Endodermal cell (in vitro differentiated cells): ENCODE results near the gene IKZF4. TPM values are rescaled to one million over a fixed set of nuclear protein-coding genes. Genes with fewer than 3 reads are reported as not detected.

Experiments used
- DNase-seq: peaks from one replicate; pipeline ENCODE4 v3.0.0-alpha.2; 2017
- H3K27ac ChIP-seq: 2 replicates; pipeline ENCODE4 v1.5.1; 2013; ENCODE audit warnings: mild to moderate bottlenecking, low read depth, low read length, moderate library complexity
- H3K27me3 ChIP-seq: 2 replicates; pipeline ENCODE4 v1.6.1; 2013; ENCODE audit warnings: mild to moderate bottlenecking, low read length, moderate library complexity; ENCODE audit not compliant: insufficient read depth, control insufficient read depth, poor library complexity, severe bottlenecking
- H3K36me3 ChIP-seq: 2 replicates; pipeline ENCODE4 v1.7.0; 2013; ENCODE audit warnings: mild to moderate bottlenecking, low read length, moderate library complexity; ENCODE audit not compliant: control insufficient read depth, insufficient read depth
- H3K4me1 ChIP-seq: one replicate; pipeline ENCODE4 v1.7.0; 2013; ENCODE audit warnings: low read length; ENCODE audit not compliant: control insufficient read depth, insufficient read depth
- H3K4me3 ChIP-seq: 2 replicates; pipeline ENCODE4 v1.5.1; 2013; ENCODE audit warnings: mild to moderate bottlenecking, low read length, moderate library complexity
- H3K9ac ChIP-seq: 2 replicates; pipeline ENCODE4 v1.6.1; 2013; ENCODE audit warnings: mild to moderate bottlenecking, low read length, moderate library complexity; ENCODE audit not compliant: poor library complexity, severe bottlenecking; ENCODE audit errors: extremely low read depth
- H3K9me3 ChIP-seq: 2 replicates; pipeline ENCODE4 v1.6.1; 2013; ENCODE audit warnings: mild to moderate bottlenecking, low read length, moderate library complexity; ENCODE audit not compliant: control insufficient read depth
- H3K27ac Mint-ChIP-seq: 2 replicates; pipeline ENCODE4 v1.8.0; 2020; ENCODE audit warnings: mixed read lengths
- H3K27me3 Mint-ChIP-seq: 2 replicates; pipeline ENCODE4 v1.8.0; 2021; ENCODE audit warnings: mild to moderate bottlenecking, mixed read lengths; ENCODE audit not compliant: insufficient read depth
- H3K36me3 Mint-ChIP-seq: 2 replicates; pipeline ENCODE4 v1.8.0; 2020; ENCODE audit warnings: low read depth, mixed read lengths
- H3K4me1 Mint-ChIP-seq: 2 replicates; pipeline ENCODE4 v1.8.0; 2020; ENCODE audit warnings: mixed read lengths
- H3K4me3 Mint-ChIP-seq: 2 replicates; pipeline ENCODE4 v1.8.0; 2020; ENCODE audit warnings: mild to moderate bottlenecking, moderate library complexity, mixed read lengths
- H3K9me3 Mint-ChIP-seq: 2 replicates; pipeline ENCODE4 v1.8.0; 2020; ENCODE audit warnings: mild to moderate bottlenecking, mixed read lengths
- CTCF ChIP-seq: fragments of 200-600 bp; sonication (generic); conservative IDR thresholded peaks from 2 replicates; pipeline ENCODE4 v1.5.0; 2021; ENCODE audit warnings: antibody characterized with exemption, mild to moderate bottlenecking
- WGBS, 2 experiments: methylation state at CpG; one replicate each; pipeline versions ENCODE4 v1.1.5 to v1.1.7; 2013; ENCODE audit warnings: missing lambda C conversion rate in 2 of 2, mixed read lengths in 1 of 2; ENCODE audit not compliant: insufficient coverage in 1 of 2, insufficient read length in 1 of 2; 5-methylcytosine and 5-hydroxymethylcytosine counted together
- total RNA-seq, 2 donors: library from RNA; stranded (reverse); fragmentation: NEBNext Ultra II Directional in 1 of 2; extraction: Animal tissue kit (Norgen Biotek cat#: 25700) in 1 of 2; gene quantifications; 2 replicates in 1 of 2; 3 replicates in 1 of 2; pipeline ENCODE4 v1.2.1, GENCODE V29; 2021

Gene IKZF4
- total RNA-seq, 2 donors from 2014 or later = 9.8 to 10.2 TPM

- Mint-ChIP-seq H3K9me3 (no peaks in the 10 kb centered on the region), H3K4me1 (peaks cover 16% of the 10 kb centered on the region), H3K27me3 (no peaks in the 10 kb centered on the region), H3K36me3 (peaks cover 32% of the 10 kb centered on the region), H3K4me3 (no peak overlapping the region), H3K27ac (no peak overlapping the region)
- no peak overlapping the region for H3K9ac ChIP-seq
- 100% methylated on average over 1 of the region's 3 CpGs; no CpG with 5 or more reads in 1 of the 2 experiments for WGBS, 2 experiments
- DNase-seq = no peak
- H3K4me3 ChIP-seq = no peak overlapping the region
- peak overlapping the region; percentile 70 for H3K27ac ChIP-seq
- TF ChIP-seq CTCF = no peak
- H3K4me1 ChIP-seq = no peaks in the 10 kb centered on the region
- no peaks in the 10 kb centered on the region for H3K27me3 ChIP-seq
- no peaks in the 10 kb centered on the region for H3K9me3 ChIP-seq
- peaks cover 18% of the 10 kb centered on the region for H3K36me3 ChIP-seq
These were observed 62.1 kb downstream of the IKZF4 start for GRCh38 chr12:56082967-56083366.

- Mint-ChIP-seq H3K4me3 (no peak overlapping the region), H3K27me3 (no peaks in the 10 kb centered on the region), H3K9me3 (no peaks in the 10 kb centered on the region), H3K4me1 (peaks cover 14% of the 10 kb centered on the region), H3K36me3 (peaks cover 49% of the 10 kb centered on the region), H3K27ac (no peak overlapping the region)
- TF ChIP-seq CTCF = peak; percentile 82
- H3K27me3 ChIP-seq = no peaks in the 10 kb centered on the region
- H3K9ac ChIP-seq = no peak overlapping the region
- no peaks in the 10 kb centered on the region for H3K4me1 ChIP-seq
- no peaks in the 10 kb centered on the region for H3K9me3 ChIP-seq
- H3K27ac ChIP-seq = no peak overlapping the region
- peak; percentile 90 for DNase-seq
- no peak overlapping the region for H3K4me3 ChIP-seq
- H3K36me3 ChIP-seq = peaks cover 18% of the 10 kb centered on the region
- 94 to 96% methylated on average over 11 to 15 of the region's 15 CpGs for WGBS, 2 experiments
These were observed 64.2 kb downstream of the IKZF4 start for GRCh38 chr12:56084958-56085543.

- no peak for TF ChIP-seq CTCF
- no peak overlapping the region for H3K9ac ChIP-seq
- Mint-ChIP-seq H3K4me3 (no peak overlapping the region), H3K4me1 (peaks cover 9% of the 10 kb centered on the region), H3K36me3 (peaks cover 56% of the 10 kb centered on the region), H3K9me3 (no peaks in the 10 kb centered on the region), H3K27ac (peak overlapping the region; percentile 58), H3K27me3 (no peaks in the 10 kb centered on the region)
- no peaks in the 10 kb centered on the region for H3K4me1 ChIP-seq
- H3K9me3 ChIP-seq = no peaks in the 10 kb centered on the region
- no peaks in the 10 kb centered on the region for H3K27me3 ChIP-seq
- peaks cover 22% of the 10 kb centered on the region for H3K36me3 ChIP-seq
- no peak for DNase-seq
- whole genome bisulfite sequencing, 2 experiments = 95% methylated on average over 3 of the region's 3 CpGs; no CpG with 5 or more reads in 1 of the 2 experiments
- no peak overlapping the region for H3K4me3 ChIP-seq
- H3K27ac ChIP-seq = no peak overlapping the region
These were observed 65.3 kb downstream of the IKZF4 start for GRCh38 chr12:56086096-56086495.
